ENCODE measurements around the gene MRPL40.
A peak's percentile ranks its signal among the peaks of the same experiment; 100 is the strongest.

Gene MRPL40

DNA sequence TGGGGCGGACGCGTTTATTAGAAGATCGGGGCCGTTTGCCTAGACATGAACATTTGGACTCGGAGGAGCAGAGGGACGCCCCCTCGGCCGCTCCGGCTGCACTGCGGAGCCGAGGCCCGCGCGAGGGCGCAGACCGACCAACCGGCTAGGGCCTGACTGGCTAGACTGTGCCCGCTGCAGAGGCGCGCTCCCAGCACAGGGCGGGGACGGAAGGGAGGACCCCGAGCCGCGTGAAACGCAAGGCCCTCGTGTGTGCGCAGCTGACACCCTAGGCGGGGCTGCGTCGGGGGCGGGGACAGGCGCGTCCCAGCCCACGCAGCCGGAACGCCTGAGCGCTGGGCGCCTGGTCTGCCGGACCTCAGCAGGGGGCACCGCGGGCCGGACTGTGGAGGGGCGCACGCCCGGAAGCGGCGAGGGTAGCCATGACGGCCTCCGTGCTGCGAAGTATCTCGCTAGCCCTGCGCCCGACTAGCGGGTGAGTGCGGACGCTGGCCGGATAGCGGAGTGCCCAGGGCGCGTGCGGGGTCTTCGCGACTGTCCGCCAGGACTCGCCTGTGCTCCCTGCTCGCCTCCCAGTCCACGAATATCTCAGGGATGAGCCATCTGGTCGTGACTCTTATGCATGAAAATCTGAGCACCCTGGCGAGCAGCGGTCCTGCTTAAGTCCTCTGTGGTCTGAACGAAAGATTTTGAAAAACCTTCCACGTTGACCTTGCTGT is at the start of gene MRPL40:
Gene MRPL40, plus strand, starts transcription at position 413 of the 719 bp plus-strand sequence. Its CDS starts 10 bp downstream, at position 423.
- DNase-seq (ENCODE audit: low spot score), result peak; percentile 97

DNA sequence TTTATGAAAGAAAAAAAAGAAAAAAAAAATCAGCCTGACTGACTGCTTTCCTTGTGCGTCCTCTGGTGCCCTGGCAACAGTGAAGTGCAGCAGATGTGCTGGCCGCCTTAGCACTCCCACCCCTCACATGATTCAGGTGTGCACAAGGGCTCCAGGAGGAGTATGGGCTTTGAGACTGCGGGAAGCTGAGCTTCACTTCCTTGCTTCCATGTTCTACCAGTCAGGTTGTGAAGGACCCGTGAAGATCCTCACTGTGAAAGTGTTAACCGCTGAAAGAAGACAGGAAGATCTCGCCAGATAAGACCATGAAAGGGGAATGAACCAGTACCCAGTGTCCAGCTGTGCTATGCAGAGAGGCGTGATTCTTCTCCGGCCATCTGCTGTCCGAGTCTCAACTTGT is 49.1 kb upstream of the MRPL40 start:
- DNase-seq (ENCODE audit: low spot score), result no peak

DNA sequence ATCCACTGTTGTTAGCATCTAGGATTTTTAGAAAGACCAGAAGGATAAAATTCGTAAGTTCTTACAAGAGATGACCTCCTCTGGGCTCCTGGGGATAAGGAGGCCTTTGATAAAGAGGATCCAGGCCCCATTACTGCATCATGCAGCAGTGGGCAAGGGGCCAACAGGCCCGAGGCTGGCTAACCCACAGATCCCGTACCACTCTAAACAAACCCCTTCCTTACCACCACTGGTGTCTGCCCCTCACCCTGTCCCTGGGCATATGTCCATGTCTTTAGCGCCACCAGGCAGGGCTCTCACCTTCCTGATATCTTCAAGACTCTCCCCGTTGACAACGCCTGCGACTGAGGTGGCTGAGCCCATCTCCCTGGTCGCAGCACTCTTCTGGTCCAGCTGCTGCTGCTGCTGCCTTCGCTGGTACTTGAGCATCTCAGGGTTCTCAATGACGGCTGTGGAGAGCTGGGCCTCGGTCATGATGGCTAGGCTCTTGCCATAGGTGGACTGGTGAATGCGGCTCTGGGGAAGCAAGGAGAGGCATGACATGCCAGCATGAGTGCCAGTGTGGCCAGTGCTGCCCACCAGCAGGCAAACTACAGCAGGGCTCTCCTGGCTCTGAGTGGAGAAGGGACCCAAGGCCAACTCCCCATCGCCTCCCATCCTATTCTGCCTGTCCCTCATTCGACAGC is 47.0 kb upstream of the MRPL40 start:
- no peak for DNase-seq (ENCODE audit: low spot score)

DNA sequence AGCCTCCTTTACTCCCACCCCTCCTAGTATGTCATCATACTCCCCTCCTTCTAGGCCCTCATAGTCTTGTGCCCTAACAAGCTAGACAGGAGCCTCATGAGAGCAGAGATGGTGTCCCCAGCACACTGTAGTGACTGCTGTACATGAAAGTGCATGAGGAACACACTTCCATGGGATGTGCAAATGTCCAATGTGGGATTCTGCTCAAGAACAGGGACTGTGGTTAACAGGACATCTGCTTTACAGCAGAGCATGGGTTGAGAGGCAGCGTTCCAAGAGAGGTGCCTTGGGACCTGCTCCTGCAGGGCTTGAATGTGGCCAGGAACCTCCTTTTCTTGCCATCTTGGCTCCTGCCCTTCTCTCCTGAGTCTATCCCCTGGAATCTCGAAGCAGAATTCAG is 46.1 kb upstream of the MRPL40 start:
- DNase-seq (ENCODE audit: low spot score), result no peak

DNA sequence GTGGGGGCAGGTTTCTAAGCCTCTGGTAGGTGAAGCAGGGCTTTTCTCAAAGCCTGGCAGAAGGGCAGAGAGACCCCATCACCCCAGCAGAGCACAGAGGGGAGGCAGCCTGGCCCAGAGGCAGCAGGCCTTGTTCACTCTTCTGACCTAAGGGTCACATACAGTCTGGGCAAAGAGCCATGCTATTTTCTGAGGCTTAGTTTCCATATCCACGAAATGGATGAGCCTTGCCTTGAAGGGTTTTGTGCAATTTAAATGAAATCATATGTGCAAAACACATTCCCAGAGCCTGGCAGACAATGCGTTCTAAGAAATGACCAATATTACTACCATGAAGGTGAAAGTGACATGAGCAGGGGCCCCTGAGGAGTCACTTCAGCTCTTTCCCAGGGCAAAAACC is 45.3 kb upstream of the MRPL40 start:
- no peak for DNase-seq (ENCODE audit: low spot score)

DNA sequence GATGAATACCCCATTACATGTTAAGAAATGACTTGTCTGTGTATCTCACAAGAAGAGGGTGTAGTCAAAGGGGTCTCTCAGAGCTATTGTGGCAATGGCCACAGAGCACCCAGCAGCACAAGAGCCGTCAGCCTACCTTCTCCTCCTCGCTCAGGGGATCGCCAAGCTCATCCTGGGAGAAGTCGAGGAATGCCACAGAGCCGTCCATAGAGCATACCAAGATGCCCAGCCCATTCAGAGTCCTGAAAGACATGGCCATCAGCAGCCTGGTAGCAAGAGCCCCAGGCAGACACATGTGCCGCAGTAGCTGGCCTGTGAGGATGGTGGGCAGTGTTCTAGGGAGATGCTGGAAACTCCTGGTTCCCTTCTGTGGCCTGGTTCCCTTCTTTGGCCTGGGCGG is 44.8 kb upstream of the MRPL40 start:
- no peak for DNase-seq (ENCODE audit: low spot score)

DNA sequence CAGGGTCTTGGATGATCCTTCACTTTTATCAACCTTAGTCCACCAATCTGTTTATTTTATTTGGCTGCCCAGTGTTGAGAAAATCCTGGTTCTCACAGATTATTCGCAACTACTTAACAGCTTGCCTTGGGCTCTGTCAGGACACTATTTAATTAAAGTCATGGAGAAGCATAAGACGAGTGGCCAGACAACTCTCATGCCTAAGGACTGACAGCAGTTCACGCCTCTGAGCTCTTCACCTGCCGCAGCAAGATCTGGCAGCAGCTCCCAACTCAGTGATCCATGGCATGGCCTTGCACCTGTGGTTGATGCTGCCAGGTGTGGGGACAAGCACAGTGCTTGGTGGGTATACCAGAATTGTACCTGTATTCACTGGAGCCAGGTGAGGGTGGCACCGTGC is 38.6 kb upstream of the MRPL40 start:
- no peak for DNase-seq (ENCODE audit: low spot score)

DNA sequence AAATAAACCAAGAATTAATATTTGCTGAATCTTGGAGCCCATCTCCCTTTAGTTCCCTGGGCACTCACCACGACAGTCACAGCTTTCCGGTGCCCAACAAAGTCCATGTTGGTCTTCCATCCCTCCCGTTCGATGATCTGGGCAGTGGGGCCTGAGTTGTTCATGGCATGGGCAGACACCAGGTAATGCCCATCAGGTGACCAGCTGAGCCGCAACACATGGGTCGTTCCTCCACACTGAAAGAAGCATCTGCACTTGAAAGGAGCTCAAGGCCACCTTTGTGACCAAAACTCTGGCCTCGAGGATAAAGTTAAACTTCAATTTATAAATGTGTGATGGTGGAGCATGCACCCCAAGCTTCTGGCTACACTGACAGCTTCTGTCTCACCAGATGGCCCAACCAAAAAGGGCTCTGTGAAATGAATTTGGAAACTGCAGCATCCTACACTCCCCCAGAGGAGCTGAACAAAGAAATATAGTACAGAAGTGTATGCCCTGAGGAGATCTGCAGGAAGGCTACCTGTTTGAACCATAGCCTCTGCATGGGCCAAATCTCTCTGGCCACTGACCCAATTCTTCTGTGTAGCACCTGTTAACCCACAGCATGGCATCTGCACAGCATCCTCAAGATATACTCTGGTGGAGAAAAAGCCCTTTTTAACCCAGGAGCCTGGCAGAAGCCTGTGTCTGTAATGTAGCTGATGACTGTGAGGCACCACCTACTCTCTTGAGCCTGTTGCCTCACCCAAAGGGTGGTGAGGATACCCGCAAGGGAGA is 37.9 kb upstream of the MRPL40 start:
- no peak for DNase-seq (ENCODE audit: low spot score)

DNA sequence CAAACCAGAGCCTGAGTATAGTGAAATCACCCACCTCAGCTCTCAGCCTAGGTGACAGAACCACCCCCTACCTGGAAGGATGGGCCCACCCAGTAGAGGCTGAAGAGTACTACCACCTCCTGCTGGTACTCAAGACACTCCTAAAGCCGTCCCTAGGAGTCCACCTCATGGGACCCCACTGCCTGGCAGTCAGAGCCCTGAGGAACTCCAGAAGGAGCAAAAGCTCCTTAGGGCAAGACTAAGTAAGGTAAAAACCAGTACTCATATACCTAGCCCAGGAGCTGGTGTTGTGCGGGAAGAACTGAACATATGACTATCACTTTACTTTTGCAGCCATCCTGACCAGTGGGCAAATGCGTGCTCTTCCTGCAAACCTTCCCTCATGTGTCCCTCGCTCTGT is 37.1 kb upstream of the MRPL40 start:
- no peak for DNase-seq (ENCODE audit: low spot score)

DNA sequence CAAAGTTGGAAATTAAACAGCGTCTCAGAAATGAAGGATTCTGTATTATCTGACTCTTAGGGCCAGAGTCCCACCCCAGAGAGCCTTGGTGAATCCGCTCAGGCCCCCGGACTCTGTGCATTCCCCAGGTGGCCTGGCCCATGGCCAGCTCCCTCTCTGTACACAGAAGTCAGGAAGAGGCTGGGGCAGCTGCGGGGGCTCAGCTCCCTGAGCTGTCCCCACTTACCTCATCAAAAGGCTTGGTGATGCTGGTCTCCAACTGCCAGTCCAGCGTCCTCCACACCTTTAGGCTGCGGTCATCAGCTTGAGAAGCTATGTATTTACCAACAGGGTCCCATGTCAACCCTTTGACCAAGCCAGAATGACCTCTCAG is 35.8 kb upstream of the MRPL40 start:
- DNase-seq (ENCODE audit: low spot score), result no peak

DNA sequence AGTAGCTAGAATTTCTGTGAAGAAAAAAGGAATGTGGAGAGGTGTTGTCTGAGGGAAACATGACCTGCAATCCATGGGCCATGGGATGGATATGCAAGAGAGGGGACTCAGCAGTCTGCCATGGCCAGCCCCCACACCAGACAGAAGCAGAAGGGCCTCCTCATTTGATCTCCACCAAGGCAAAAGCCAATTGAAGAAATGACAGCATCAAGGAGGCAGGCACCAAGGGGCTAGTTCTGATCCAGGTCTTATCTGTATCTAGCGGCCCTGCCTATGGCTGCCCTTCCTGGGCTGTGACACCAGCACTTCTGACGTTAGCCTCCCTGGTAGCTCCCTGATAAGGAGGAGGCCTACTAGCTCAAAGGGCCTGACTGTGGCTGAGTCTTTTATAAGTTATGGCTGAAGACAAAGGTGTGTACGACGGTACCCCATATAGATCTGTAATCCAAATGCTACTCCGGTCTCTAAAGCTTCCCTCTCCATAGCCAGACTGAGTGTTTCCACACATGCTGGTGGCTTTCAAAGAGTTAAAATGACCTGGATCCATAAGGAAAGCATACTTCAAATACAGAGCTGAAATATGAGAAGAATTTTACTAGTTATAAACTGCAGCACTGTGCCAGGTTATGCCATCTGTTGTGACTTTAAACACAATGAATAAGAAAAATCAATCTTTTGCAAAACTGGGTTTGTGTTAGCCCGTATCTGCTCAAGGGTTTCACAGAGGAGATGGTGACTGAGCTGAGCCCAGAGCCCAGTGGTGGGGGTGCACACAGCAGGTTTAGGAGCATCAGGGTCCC is 35.2 kb upstream of the MRPL40 start:
- DNase-seq (ENCODE audit: low spot score), result no peak

DNA sequence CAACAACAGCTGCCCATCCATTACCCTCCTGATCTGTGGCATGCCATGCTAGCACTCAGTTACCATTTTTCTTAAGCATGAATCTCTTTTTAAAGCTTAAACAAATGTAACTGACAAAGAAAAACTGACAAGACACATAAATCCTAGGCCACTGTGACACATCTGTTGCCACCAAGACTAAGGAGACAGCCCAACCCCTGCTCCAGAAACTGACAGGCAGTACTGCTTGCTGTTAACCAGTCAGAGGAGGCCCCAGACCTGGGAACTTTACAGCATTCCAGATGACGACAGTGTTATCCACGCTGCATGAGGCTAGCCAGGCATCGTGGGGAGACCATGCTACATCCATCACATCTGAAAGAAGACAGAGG is 34.6 kb upstream of the MRPL40 start:
- no peak for DNase-seq (ENCODE audit: low spot score)

DNA sequence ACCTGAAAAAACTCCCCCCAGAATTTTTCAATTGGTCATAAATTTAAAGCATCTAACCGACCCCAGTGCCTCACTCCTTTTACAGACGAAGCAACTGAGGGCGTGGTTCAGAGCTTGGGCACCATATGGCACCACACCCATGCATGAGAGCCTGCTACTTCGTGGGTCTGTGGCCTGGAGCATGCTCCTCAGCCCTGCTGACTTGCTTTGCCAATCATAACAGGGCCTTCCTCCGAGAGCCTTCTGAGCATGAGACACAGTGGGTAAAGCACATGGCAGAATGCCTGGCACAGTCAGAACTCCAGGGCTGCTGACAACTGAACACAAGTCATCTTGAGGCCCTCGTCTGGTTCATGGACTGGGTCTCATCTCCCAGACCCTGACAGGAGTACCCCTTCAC is 34.1 kb upstream of the MRPL40 start:
- DNase-seq (ENCODE audit: low spot score), result no peak

DNA sequence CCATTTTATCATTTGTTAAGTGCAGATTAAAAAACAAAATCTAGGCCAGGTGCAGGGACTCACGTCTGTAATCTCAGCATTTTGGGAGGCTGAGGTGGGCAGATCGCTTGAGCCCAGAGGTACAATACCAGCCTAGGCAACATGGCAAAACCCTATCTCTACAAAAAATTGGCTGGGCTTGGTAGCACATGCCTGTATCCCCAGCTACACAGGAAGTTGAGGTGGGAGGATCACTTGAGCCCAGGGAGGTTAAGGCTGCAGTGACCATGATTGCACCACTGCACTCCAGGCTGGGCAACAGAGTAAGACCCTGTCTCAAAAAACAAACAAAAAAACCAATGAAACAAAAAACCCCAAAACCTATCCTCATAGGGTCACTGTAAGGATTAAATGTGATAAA is 33.7 kb upstream of the MRPL40 start:
- DNase-seq (ENCODE audit: low spot score), result no peak

DNA sequence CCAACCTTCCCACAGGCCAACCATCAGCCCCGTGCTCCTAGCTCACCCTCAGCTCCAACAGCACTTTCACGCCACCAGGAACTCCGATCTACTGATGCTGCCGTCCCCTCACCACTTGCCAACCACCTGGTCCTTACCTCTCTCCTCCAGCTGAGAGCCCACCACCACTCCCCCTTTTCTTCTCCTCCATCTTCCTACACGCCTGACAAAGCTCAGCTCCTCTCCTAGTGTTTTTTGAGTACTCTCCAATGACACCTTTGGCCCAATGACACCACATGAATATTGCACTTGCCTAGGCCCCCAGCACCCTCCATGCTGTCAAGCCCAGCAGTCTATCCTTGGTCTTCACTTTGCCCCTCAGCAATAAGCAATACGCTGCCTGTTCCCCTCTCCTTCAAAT is 31.5 kb upstream of the MRPL40 start:
- DNase-seq (ENCODE audit: low spot score), result no peak

DNA sequence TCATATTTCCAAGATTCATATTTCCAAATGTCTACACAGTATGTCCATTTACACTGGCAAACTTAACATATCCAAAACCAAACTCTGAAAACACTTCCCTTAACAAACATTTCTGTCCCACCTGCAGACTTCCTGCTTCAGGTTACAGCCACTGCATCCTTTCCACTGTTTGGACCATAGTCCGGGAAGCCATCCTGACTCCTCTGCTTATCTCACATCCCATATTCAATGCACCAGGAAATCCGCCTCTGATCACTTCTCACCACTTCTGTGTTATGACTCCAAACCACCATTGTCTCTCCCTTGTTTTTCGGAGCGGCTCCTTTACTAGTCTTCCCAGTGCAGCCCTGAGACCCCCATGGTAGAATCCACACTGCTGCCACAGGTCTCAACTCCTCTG is 30.9 kb upstream of the MRPL40 start:
- DNase-seq (ENCODE audit: low spot score), result no peak

DNA sequence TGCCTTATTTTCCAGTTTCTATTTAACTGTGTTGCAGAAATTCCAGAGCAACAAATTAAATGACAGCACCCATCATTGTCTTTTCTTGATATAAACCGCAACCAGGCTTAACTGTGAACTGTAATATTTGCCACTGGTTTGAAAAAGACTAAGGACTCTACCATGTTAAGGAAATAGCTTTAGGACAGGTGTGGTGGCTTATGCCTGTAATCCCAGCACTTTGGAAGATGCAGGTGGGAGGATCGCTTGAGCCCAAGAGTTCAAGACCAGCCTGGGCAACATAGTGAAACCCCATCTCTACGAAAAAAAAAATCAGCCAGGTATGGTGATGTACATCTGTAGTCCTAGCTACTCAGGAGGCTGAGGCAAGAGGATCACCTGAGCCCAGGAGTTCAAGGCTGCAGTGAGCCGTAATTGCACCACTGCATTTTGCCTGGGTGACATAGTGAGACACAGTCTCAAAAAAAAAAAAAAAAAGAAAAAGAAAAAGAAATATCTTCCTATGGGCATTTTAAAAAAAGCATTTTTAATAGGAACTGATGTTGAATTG is 29.6 kb upstream of the MRPL40 start:
- DNase-seq (ENCODE audit: low spot score), result no peak

DNA sequence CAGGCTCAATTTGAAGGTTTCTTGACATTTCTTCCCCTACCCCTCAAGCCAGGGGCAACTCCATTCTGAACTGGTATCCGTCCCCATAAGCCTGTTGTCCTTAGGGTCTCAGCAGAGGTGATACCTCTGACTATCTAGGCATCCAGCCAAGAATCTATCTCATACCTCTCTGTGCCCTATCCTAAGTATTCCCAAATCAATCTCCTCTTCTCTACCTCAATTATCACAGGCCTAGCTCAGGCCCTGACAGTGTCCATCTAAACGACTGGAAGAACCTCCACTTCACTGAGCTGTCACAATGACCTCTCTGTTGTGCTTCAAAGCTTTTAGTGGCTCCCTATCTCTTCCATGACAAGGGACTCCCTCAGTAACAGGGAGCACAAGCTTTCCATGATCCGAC is 27.7 kb upstream of the MRPL40 start:
- no peak for DNase-seq (ENCODE audit: low spot score)

DNA sequence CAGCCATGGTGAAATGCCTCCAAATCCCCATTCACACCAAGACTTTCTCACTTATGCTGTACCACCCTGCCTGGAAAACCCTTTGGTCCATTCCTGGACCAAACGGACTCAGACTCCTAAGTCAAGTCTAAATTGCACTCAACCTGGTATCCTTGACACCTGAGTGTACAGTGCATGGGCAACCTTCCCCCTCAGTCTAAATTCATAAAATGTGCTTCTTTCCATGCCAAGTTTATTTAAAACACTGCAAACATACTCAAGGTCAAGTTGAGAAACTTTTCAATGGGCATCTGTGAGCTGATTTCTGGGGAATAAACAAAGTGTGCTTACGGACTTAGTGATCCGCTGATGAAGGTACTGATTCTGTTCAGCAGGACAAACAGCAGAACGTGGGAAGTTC is 27.2 kb upstream of the MRPL40 start:
- no peak for DNase-seq (ENCODE audit: low spot score)

DNA sequence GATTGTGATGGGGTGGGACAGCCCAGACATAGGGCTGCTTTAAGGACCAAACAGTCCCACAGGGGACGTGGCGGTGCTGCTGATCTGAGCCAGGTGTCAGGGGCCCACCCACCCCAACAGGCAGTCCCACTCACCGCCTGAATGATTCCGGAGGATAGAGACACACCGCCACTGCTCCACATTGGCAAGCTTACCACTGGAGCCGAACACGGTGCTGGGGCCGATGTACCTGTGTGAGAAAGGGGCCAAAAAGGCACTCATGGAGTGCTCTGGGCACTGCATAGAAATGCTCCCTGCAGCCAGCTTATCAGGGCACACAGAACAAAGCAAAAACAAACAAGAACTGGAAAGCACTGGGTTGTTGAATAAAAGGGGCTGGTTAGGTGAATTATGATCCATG is 26.7 kb upstream of the MRPL40 start:
- no peak for DNase-seq (ENCODE audit: low spot score)

DNA sequence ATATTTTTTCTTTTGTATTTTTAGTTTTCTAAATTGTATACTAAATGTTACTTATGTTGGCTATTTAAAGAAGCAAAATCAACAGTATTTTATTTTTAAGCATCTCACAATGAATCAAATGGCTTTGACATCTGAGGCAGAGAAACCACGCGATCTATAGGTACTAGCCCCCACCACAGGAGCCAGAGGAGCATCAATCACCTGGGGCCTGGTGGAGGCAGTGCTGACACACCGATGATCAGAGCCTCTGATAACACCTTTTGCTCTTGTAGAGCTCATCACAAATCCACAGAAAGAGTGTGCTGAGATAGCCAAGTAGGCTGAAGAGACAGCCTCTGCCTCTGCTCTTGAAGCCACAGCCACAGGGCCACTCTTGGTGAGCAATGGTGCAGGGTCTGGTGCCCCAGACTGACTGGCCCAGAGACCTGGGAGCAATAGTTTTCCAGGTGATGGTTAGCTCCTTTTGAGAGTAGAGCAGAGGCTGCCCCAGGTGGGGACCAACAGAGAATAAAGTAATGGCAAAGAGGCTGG is 26.0 kb upstream of the MRPL40 start:
- DNase-seq (ENCODE audit: low spot score), result no peak

DNA sequence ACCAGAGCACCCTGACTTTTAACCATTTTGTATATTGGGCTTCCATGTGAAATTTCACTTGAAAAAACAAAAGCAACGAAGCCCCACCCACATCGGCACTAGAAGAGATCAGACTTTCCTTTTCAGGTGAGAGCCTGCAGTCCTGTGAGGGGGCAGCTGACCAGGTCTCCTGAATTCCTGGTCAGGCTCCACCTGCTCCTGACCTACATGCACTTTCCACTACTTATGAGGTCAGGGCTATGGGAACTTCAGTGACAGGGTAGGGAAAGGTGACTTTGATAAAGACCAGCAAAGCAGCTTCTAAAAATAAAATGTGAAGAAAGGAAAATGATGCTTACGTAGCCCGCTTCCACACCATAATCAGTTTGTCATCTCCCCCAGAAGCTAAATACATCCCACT is 25.5 kb upstream of the MRPL40 start:
- no peak for DNase-seq (ENCODE audit: low spot score)
